HCT116 (cell line): ENCODE measurements around the gene PRKACA. TPM values are rescaled to one million over a fixed set of nuclear protein-coding genes. Genes with fewer than 3 reads are reported as not detected.

ENCODE experiments used
- ATAC-seq: fragments of 200-7000 bp; cut with Tn5 transposase; 2 replicates; pipeline ENCODE4 v1.9.1; 2020; ENCODE audit warnings: mild to moderate bottlenecking, moderate library complexity
- BruUV-seq: library from RNA; stranded (reverse); fragments of 400-500 nt; replicated peaks from 2 replicates; lab custom pipeline; 2021; lab: Mats Ljungman, UMichigan
- CTCF ChIA-PET: fragments of 300-600 bp; sonication (Branson Sonifier 250); formaldehyde crosslinking; loops from one replicate; lab custom pipeline; 2021; ENCODE audit warnings: antibody characterized with exemption; lab: Charles Lee
- POLR2A ChIA-PET: fragments of 300-600, 350-600 bp; sonication (Branson Sonifier 250); formaldehyde crosslinking; loops from one replicate; lab custom pipeline; 2021; ENCODE audit warnings: antibody characterized with exemption; lab: Charles Lee
- RAD21 ChIA-PET, 2 experiments: fragments of 300-600 bp; sonication (Branson Sonifier 250); formaldehyde crosslinking; loops; one replicate each; lab custom pipeline; 2023; ENCODE audit warnings: low total read pairs in 2 of 2; ENCODE audit not compliant: uncharacterized antibody in 2 of 2, unreplicated experiment in 2 of 2, low non-redundant PET in 1 of 2; lab: Charles Lee
- DNase-seq: peaks from one replicate; pipeline ENCODE4 v3.0.0-alpha.2; 2010; ENCODE audit warnings: low read depth, low spot score
- H2AFZ ChIP-seq: fragments of 200-600 bp; shearing (Covaris generic), sonication (generic); 2 replicates; pipeline ENCODE4 v1.6.1; 2017; ENCODE audit warnings: low read depth, mixed run types, mixed read lengths, antibody characterized with exemption, low read length; ENCODE audit not compliant: poor library complexity, severe bottlenecking
- H3K27ac ChIP-seq: 2 replicates; pipeline ENCODE4 v1.5.1; 2012; ENCODE audit warnings: low read depth, low read length
- H3K27me3 ChIP-seq: fragments of 200-600 bp; sonication (generic); 2 replicates; pipeline ENCODE4 v1.6.1; 2016; ENCODE audit warnings: mixed run types, low read length, mixed read lengths; ENCODE audit not compliant: insufficient read depth
- H3K36me3 ChIP-seq, 2 experiments: fragments of 200-500 bp in 1 of 2; fragments of 200-600 bp in 1 of 2; sonication (Bioruptor generic) in 1 of 2; sonication (generic) in 1 of 2; 2 replicates each; pipeline versions ENCODE4 v1.5.1 to v1.6.1; 2014 to 2016; ENCODE audit warnings: low read length in 2 of 2, inconsistent platforms in 1 of 2, mixed read lengths in 1 of 2, mixed run types in 1 of 2; ENCODE audit not compliant: insufficient read depth in 2 of 2, control insufficient read depth in 1 of 2
- H3K4me1 ChIP-seq, 2 experiments: fragments of 200-600 bp in 1 of 2; sonication (generic) in 1 of 2; 2 replicates each; pipeline versions ENCODE4 v1.5.1 to v1.6.1; 2012 to 2017; ENCODE audit warnings: low read length in 2 of 2, inconsistent platforms in 1 of 2, mild to moderate bottlenecking in 1 of 2, mixed read lengths in 1 of 2, mixed run types in 1 of 2, moderate library complexity in 1 of 2; ENCODE audit not compliant: insufficient read depth in 2 of 2, control insufficient read depth in 1 of 2
- H3K4me2 ChIP-seq: fragments of 200-600 bp; sonication (generic); 2 replicates; pipeline ENCODE4 v1.6.1; 2017; ENCODE audit warnings: mixed run types, low read length, mixed read lengths
- H3K4me3 ChIP-seq, 2 experiments: fragments of 200-600 bp in 1 of 2; sonication (generic) in 1 of 2; replicated peaks in 1 of 2; 2 replicates each; pipeline ENCODE4 v1.5.1; 2011 to 2016; ENCODE audit warnings: low read length in 2 of 2, control low read depth in 1 of 2, low read depth in 1 of 2, mild to moderate bottlenecking in 1 of 2, mixed read lengths in 1 of 2, mixed run types in 1 of 2
- H3K79me2 ChIP-seq: fragments of 200-600 bp; sonication (generic); 2 replicates; pipeline ENCODE4 v1.6.1; 2017; ENCODE audit warnings: mild to moderate bottlenecking, mixed run types, low read length, moderate library complexity, mixed read lengths; ENCODE audit not compliant: insufficient read depth
- H3K9ac ChIP-seq: fragments of 200-600 bp; sonication (generic); 2 replicates; pipeline ENCODE4 v1.6.1; 2016; ENCODE audit warnings: low read length, mixed read lengths
- H3K9me2 ChIP-seq: fragments of 200-600 bp; sonication (generic), shearing (Covaris generic); 2 replicates; pipeline ENCODE4 v1.6.1; 2017; ENCODE audit warnings: mixed run types, mild to moderate bottlenecking, moderate library complexity; ENCODE audit not compliant: insufficient read depth
- H3K9me3 ChIP-seq, 2 experiments: fragments of 200-500 bp in 1 of 2; fragments of 200-600 bp in 1 of 2; sonication (Bioruptor generic) in 1 of 2; sonication (generic) in 1 of 2; 2 replicates each; pipeline ENCODE4 v1.6.1; 2014 to 2017; ENCODE audit warnings: low read length in 2 of 2, mixed read lengths in 2 of 2, inconsistent platforms in 1 of 2, low read depth in 1 of 2, mild to moderate bottlenecking in 1 of 2, mixed run types in 1 of 2, moderate library complexity in 1 of 2; ENCODE audit not compliant: control insufficient read depth in 1 of 2, insufficient read depth in 1 of 2
- H4K20me1 ChIP-seq: fragments of 200-600 bp; sonication (generic), shearing (Covaris generic); 2 replicates; pipeline ENCODE4 v1.6.1; 2017; ENCODE audit warnings: mixed run types, mild to moderate bottlenecking, moderate library complexity; ENCODE audit not compliant: insufficient read depth
- CBX3 ChIP-seq: IDR thresholded peaks from 2 replicates; pipeline ENCODE4 v1.6.1; 2012; ENCODE audit warnings: low read depth
- CEBPB ChIP-seq: IDR thresholded peaks from 2 replicates; pipeline ENCODE4 v1.6.1; 2012; ENCODE audit warnings: low read depth
- EGR1 ChIP-seq: IDR thresholded peaks from 2 replicates; pipeline ENCODE4 v1.6.1; 2012; ENCODE audit warnings: low read depth
- ELF1 ChIP-seq: IDR thresholded peaks from 2 replicates; pipeline ENCODE4 v1.6.1; 2012; ENCODE audit warnings: low read depth, borderline replicate concordance
- EZH2 ChIP-seq: fragments of 200-600 bp; sonication (generic); IDR thresholded peaks from 2 replicates; pipeline ENCODE4 v1.6.1; 2017; ENCODE audit warnings: antibody characterized with exemption, mixed run types
- EZH2phosphoT487 ChIP-seq: fragments of 200-600 bp; IDR thresholded peaks from 2 replicates; pipeline ENCODE4 v1.6.1; 2018; ENCODE audit warnings: antibody characterized with exemption, borderline replicate concordance
- FOSL1 ChIP-seq: IDR thresholded peaks from 2 replicates; pipeline ENCODE4 v1.6.1; 2012; ENCODE audit warnings: low read depth
- MAX ChIP-seq: IDR thresholded peaks from 2 replicates; pipeline ENCODE4 v1.6.1; 2012
- POLR2A ChIP-seq: IDR thresholded peaks from 2 replicates; pipeline ENCODE4 v1.7.0; 2011; ENCODE audit warnings: borderline replicate concordance; ENCODE audit not compliant: insufficient read depth, insufficient read length; ENCODE audit errors: extremely low read depth
- RAD21 ChIP-seq: IDR thresholded peaks from 2 replicates; pipeline ENCODE4 v1.6.1; 2012; ENCODE audit warnings: low read depth, mild to moderate bottlenecking
- SIN3A ChIP-seq: IDR thresholded peaks from 2 replicates; pipeline ENCODE4 v1.6.1; 2012; ENCODE audit warnings: low read depth
- SRF ChIP-seq: IDR thresholded peaks from 2 replicates; pipeline ENCODE4 v1.6.1; 2012; ENCODE audit warnings: low read depth
- YY1 ChIP-seq: IDR thresholded peaks from 2 replicates; pipeline ENCODE4 v1.6.1; 2011; ENCODE audit warnings: low read length, low read depth, moderate library complexity, mild to moderate bottlenecking; ENCODE audit not compliant: insufficient replicate concordance; ENCODE audit errors: extremely low read depth
- ZFX ChIP-seq: fragments of 450-650 bp; IDR thresholded peaks from 2 replicates; pipeline ENCODE4 v1.6.1; 2017
- ZNF274 ChIP-seq: fragments of 200-500 bp; sonication (Bioruptor generic); IDR thresholded peaks from 2 replicates; pipeline ENCODE4 v1.6.1; 2014; ENCODE audit warnings: mild to moderate bottlenecking, low read depth, low read length, inconsistent platforms
- intact Hi-C: fragments of 100-400 bp; cut with micrococcal nuclease; formaldehyde crosslinking; loops from 2 replicates; pipeline ENCODE4 v1.10.0; 2022
- total RNA-seq: library from RNA; stranded (reverse); gene quantifications from one replicate; pipeline ENCODE4 v1.2.1, GENCODE V29; 2021; ENCODE audit not compliant: unreplicated experiment
- TF ChIP-seq, protein P1 (sequence below): IDR thresholded peaks from 2 replicates; pipeline ENCODE4 v1.6.1; 2012

The PRKACA gene
- total RNA-seq, 1 experiment from 2014 or later, result 95.7 TPM

DNA sequence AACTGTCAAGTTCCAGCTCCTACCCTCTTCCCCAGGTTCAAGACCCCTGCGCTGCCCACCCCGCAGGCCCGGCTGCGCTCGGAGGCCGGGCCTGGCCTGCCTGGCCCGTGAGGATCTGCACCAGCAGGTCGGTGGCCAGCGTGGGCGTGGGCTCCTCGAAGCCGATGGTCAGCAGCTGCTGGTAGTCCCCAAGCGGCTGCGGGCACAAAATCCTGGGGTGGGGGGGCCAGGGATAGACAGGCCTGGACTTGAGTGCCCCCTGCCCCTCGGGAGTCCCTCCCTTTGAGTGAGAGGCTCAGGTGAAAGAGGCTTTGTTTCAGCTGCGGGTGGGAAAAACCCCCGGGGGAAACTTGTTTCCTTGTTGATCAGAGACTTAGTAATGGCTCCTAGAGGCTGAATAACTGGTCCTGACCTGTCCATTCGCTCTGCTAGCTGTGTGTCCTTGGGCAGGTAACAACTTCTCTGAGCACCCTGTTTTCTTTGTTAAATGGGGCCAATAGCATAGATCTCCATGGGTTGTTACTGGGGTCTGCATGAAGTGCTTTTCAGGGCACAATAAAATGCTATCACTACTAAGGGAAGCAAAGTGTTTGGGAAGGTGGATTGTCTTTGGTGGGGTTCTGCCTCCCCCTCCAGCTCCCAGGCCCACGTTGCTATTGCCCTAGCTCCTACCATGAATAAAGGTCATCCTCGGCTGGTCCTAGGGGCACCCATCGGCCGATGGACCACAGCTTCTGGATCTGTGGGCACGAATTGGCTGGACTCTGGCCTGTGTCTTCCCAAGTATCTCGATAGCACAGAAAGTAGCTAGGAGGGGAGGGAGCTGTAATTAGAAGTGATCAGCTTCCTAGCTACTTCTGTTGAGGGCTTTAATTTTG, 35.5 kb downstream of the PRKACA start:
- H3K27ac ChIP-seq, result peak overlapping the region; percentile 53; the same call in 1 of the 2 replicates
- ChIA-PET RAD21 (no interaction called here), CTCF (interaction anchor here (1.3 to 1.6 kb wide), 2 partner anchors 50 to 55 kb away, joined by 3 to 5 read pairs; partner anchors contain the start of gene IL27RA), POLR2A (interaction anchor here (0.6 kb wide), 1 partner anchor 29 kb away, joined by 3 read pairs; no protein-coding TSS in a partner anchor)
- H3K79me2 ChIP-seq, result no peaks in the 10 kb centered on the region
- TF ChIP-seq ZNF274 (no peak), EZH2 (no peak), CBX3 (no peak), FOSL1 (no peak), EGR1 (no peak), CEBPB (no peak), POLR2A (no peak), EZH2phosphoT487 (no peak), SIN3A (no peak), MAX (no peak), RAD21 (no peak), ZFX (no peak), YY1 (no peak), SRF (no peak), ELF1 (no peak)
- TF ChIP-seq, protein P1, sequence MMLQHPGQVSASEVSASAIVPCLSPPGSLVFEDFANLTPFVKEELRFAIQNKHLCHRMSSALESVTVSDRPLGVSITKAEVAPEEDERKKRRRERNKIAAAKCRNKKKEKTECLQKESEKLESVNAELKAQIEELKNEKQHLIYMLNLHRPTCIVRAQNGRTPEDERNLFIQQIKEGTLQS, result no peak
- peak overlapping the region; percentile 60 for H3K9ac ChIP-seq
- peaks cover 5 to 16% of the 10 kb centered on the region in 2 experiments; a peak in 2 of 4 replicates for H3K4me1 ChIP-seq
- H3K9me2 ChIP-seq, result no peaks in the 10 kb centered on the region
- DNase-seq, result no peak
- peak overlapping the region; percentile 49 to 80 for H3K4me3 ChIP-seq
- H4K20me1 ChIP-seq, result no peaks in the 10 kb centered on the region
- no peaks in the 10 kb centered on the region for H3K36me3 ChIP-seq
- no peak overlapping the region for H2AFZ ChIP-seq
- TSS peak; percentile 67 for BruUV-seq
- no peaks in the 10 kb centered on the region for H3K9me3 ChIP-seq
- H3K4me2 ChIP-seq, result peak overlapping the region; percentile 88
- intact Hi-C loops, result no loop called here
- ATAC-seq, result no peak
- no peaks in the 10 kb centered on the region for H3K27me3 ChIP-seq
